Stimulated activated CD4-positive, alpha-beta T cell treated with anti-CD3 and anti-CD28 coated beads, Interleukin-4, amount 100 ng/mL, for 4 hours (primary cell): ENCODE measurements around the gene MTMR1.

Experiments used
- DNase-seq, 2 experiments: peaks; one replicate each; pipeline ENCODE4 v3.0.0-alpha.2; 2020

MTMR1 gene

DNA sequence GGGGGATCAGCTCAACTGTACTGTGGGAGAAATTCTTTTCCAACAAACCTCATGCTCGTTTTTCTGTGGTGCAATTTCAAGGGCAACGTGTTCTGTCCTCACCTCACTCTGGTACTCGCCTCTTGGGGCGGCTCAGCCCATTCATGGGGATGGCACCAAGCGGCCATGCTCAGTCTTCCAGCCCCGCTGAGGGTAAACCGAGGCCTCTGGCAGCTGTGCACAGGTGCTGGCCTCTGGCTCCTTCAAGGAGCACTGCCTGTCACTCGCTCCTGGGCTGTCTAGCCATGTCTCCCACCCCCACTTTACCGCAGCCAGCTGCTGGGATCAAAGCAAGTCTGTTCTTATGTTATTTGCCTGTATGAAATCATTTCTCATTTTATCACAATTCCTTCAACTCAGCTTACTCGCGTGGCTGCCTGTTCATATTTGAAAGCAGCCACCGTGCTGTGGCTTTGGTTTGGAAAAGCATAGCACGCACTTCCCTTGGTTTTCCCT is 70.2 kb downstream of the MTMR1 start:
- DNase-seq = no peak

GRCh38 chrX:150763810-150764209 is 70.6 kb downstream of the MTMR1 start:
- no peak for DNase-seq

DNA sequence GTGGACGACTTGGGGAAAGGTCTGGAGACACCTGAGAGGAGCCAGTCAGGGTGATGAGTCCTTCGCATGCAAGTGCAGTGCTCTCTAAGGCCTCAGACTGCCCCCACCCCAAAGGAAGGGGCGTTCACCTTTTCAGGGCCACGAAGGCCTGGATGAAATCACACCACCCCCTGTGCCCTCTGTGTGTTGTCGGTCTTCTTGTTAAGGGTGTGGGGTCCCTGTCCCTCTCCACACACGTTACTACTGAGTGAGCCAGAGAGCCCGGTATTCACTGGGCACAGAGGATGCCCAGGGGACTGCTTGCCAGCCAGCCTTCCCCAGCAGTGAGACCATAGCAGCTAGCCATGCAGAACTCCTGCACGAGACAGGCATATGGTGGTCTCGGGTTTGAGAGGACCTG is 72.0 kb downstream of the MTMR1 start:
- DNase-seq = no peak

GRCh38 chrX:150765782-150766350 is 72.7 kb downstream of the MTMR1 start:
- no peak for DNase-seq

DNA sequence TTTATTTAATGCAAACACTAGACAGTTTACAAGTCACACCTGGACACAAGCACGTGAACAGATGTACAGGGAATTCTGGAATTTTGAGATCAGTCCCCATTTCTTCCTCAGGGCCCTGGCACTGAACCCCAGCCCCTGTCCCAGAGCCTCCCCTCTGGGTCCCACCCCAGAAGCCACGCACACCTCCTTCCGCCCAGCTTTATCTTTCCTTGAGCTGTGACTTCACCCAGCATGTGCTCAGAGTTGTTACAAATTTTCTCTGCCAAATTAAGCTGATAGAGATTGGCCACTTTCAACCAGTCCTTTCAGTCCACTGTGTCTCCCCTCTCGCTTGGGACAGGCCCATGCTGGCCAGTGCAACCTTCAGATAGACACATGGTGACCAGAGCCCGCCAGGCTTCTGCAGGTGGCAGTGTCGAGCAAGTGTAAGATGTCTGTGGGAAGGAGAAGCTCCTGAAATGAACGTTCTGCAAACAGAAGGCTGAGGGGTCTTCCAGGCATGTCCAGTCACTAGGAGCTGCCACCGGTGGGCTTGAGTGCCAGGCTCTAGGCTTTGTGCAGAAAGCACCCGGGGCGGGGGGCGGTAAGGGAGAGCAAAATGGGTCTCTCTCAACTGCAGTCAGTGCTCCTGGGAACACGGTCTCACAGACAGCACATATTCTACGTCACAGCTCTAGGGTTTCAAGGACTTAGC is 73.3 kb downstream of the MTMR1 start:
- DNase-seq = no peak

DNA sequence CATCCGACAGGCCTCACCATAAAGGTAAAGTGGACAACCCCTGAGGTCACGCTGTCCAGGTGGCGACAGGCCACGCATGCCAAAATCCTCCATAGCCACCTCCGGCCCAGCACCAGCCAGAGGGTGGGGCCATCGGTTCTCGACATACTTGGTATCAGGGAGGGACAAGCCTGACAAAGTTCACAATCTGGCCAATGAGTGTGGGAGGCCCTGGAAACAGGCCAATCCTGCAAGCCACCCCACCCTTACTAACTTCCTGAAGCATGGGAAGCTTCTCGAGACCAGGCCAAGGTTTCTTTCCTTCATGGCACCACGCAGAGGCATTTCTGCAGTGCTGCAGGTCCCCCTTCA is 73.8 kb downstream of the MTMR1 start:
- no peak for DNase-seq

DNA sequence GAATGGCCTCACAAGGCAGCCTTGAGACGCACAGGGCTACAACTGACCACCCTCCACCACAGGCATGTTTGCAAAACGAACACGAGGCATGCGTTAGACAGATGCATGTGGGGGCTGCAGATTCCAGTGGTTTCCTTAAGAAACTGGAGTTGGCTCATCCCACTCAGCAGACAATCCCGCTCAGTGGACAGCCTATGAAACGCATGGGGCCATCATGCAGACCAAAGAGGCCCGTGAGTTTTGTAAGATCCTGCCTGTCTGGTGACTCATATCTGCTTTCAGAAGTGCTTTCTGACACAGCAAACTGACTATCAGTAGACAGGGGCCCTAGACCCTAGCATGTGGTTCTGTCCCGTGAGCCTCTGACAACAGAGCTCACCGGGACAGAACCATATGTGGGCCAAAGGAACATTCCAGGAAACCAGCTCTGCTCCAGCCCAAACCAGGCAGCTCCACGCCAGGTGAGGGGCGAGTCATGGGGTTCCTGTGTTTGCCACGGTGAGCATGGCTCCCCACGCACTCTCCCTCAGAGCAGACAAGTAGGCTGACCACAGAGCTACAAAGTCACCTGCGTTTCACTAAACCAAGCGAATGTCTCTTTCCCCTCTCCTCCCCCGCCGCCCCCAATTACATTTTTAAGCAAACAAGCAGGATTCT is 74.4 kb downstream of the MTMR1 start:
- no peak for DNase-seq

DNA sequence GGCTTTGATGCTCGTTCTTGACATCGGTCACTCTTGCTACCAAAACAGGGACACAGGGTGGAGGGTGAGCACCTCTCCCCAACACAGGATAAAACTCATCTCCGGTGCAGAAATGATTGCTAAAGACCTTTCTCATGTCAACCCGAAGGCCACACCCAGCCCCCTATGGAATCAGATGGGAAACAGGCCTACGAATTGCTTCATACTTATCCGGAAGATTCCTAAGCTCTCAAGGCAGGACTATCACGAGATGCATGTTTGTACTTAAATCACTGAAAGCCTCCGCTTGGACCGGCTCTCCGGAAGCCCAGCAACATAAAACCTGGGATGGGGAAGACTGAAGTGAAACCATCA is 74.9 kb downstream of the MTMR1 start:
- DNase-seq = no peak

DNA sequence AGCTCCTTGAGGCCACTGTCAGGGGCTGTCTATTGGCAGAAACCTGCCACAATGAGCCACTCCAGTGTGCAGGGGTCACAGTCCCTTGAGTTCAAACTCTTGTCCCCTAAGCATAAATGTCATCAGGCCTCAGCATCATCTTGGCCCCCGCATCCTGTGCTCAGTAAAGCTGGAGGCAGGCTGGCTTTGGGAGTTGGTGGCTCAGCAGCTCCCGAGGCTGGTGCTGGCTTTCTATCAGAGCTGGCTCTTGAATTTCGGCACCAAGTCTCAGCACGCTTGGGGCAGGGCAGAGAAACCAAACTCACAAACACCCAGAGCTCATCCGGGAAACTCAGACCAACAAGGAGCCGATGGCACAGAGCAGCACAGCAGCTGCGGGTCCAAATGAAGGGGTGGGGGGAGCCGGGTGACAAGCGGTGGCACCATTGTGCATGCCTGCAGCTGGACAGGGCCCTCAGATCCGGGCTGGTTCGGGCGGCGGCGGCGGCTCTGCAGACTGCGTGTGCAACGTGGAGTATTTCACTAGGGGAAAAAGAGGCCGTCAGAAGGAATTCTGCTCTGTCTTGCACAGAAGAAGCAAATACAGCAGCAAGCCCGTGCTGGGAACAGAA is 75.5 kb downstream of the MTMR1 start:
- no peak for DNase-seq

- no peak for DNase-seq
These were observed 76.2 kb downstream of the MTMR1 start for GRCh38 chrX:150769408-150769807.

GRCh38 chrX:150770623-150771022 is 77.4 kb downstream of the MTMR1 start:
- DNase-seq = no peak

- DNase-seq = no peak
These were observed 77.9 kb downstream of the MTMR1 start for GRCh38 chrX:150771116-150771515.

- DNase-seq = peak; percentile 50 to 79
These were observed 79.2 kb downstream of the MTMR1 start for GRCh38 chrX:150772150-150772970.

- no peak for DNase-seq
These were observed 79.9 kb downstream of the MTMR1 start for GRCh38 chrX:150773117-150773516.

DNA sequence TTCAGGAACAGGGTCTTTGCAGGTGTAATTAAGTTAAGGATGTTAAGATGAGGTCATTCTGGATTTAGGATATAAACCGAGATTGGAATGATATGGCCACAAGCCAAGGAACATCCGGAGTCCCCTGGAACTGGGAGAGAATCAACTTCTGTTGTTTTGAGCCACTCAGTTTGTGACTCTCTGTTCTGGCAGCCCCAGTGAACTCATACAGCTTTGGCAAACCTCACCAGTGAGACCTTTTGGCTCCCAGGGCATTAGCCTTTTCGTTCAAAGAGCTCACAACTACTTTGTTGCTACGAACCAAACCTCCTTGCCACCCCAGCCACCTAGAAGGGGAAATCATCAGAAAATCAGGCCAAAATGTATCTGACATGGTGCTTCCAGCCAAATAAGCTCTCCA is 80.4 kb downstream of the MTMR1 start:
- no peak for DNase-seq

- DNase-seq = no peak
These were observed 81.8 kb downstream of the MTMR1 start for GRCh38 chrX:150774798-150775568.

DNA sequence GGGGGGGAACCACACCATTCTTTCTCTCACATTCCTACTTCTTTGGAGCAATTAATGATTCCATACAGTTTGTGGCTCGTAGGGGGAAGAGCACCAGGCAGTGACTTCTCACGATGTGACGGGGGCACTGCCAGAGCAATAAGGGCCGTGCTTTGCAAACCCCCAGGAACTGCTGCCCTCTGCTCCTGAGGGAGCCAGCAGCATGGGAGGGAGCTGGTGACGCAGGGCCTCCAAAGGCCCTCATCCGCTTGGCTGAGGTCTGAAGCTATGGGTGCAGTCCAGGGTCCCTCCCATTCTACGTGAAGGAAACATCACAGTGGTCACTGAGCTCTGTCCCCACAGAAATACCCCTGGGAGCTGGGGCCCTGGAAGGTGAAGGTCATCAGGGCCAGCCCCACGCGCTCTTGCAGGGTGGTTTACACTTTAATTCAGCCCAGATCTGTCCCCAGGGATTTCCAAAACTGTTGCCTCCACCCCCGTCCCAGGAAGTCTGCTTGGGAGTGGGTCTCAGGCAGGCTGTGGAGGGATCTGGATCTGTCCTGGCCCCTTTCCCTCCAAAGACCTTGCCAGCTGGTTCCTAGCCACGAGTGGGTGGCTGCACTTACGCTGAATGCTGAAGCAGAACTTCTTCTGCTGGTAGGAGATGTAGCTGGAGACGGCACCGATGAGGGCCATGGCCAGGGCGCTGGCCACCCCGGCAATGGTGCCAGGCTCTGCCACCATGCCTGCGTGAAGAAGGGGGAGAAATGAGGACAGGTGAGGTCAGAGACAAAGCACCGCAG is 82.6 kb downstream of the MTMR1 start:
- no peak for DNase-seq

- no peak for DNase-seq
These were observed 84.3 kb downstream of the MTMR1 start for GRCh38 chrX:150777328-150777992.

- DNase-seq = no peak
These were observed 86.2 kb downstream of the MTMR1 start for GRCh38 chrX:150779385-150779784.

DNA sequence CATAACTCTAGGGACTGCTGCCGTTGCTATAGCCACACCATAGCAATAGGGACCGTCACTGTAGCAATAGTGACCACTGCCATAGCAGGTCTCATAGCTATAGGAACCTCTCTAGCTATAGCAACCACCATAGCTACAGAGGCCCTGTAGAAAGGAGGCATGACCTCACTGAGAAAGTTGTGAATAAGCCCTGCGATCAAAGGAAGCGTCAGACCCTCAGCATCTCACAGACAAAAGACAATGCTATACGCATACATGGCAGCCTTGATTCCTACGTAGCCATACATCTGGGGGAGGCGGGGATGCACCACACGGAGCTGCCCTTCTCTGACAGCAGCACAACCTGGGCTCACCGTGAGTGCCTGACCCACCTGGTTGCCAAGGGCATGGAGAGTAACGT is 88.5 kb downstream of the MTMR1 start:
- no peak for DNase-seq

DNA sequence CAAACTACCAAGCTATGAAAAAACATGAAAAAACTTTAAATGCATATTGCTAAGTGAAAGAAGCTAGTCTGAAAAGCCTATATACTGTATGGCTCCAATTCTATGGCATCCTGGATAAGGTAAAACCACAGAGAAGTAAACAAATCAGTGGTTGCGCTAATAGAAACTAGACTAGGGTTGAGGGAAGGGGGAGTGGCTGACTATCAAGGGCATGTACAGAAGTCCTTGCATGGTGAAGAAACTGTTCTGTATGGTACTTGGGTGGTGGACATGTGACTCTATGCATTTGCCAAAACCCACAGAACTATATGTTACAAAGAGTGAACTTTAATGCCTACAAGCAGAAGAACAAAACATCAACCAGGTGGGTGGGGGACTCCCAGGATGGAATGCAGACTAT is 96.8 kb downstream of the MTMR1 start:
- no peak for DNase-seq
